VCaP (cell line): ENCODE results near the gene PTPN14.

Experiments used
- H3K27ac ChIP-seq: fragments of 450-650 bp; 2 replicates; pipeline ENCODE4 v1.5.1; 2017
- CTCF ChIP-seq: fragments of 450-650 bp; conservative IDR thresholded peaks from 2 replicates; pipeline ENCODE4 v1.5.1; 2017; ENCODE audit warnings: mild to moderate bottlenecking, moderate library complexity

PTPN14 gene

GRCh38 chr1:214426426-214426812 is 125.0 kb downstream of the PTPN14 start:
- H3K27ac ChIP-seq: no peak overlapping the region
- no peak for TF ChIP-seq CTCF

DNA sequence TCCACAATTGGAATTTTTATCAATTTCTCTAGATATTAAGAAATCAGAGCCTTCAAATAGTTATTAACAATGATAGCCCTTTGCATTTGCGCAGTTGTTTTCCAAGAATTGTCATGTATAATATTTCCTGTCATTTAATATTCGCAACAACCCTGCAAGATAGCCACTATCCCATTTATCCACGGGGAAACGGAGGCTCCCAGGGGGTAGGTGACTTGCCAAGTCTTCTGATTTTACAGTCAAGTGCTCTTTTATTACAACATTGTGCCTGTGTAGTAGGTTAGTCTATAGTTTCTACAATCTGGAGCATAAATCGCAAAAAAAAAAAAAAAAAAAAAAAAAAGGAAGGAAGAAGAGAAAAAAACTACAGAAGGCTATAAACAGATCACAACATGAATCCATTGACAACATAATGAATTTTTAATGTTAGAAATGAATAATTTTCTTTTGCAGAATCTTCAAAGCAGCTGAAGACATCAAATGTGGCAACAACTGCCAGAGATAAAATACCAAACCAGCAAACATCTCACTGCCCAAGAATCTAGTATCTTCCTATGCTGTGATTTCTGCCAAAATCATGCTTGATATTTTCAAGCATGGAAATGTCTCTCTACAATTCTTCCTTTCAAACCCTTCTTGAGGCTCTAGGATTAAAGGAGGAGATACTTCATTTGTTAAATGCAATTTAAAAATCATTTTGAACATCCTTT is 125.5 kb downstream of the PTPN14 start:
- TF ChIP-seq CTCF: no peak
- H3K27ac ChIP-seq: no peak overlapping the region

DNA sequence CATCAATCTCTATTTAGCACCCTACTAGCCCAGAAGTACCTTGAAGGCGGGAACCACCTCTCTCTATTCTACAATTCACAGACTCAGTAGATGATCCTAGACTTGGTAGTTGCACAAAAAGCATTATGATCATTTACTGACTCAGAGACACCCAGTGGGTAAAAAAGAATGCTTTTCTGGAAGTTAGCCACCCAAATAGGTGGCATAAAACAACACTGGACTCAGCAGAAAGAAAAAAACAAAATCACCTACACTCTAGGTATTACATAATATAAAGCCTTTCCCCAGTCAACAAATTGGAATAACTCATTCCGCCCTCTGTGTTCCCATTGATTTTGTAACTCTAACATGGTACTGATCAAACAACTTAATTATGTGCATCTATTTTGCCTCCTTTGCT is 126.3 kb downstream of the PTPN14 start:
- no peak for TF ChIP-seq CTCF
- H3K27ac ChIP-seq: no peak overlapping the region

DNA sequence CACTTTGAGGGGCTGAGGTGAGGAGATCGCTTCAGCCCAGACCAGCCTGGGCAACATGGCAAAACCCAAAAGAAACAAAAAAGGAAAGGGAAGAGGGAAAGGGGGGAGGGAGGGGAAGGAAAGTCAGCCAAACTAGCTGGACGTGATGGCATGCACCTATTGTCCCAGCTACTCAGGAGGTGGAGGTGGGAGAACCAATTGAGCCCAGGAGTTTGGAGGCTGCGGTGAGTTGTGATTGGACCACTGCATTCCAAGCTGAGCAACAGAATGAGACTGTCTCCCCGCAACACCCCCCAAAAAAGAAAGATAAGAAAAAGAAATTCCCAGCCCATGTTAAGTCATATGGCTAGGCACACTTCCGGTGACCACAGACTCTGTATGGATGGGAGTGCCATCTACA is 128.4 kb downstream of the PTPN14 start:
- H3K27ac ChIP-seq: no peak overlapping the region
- TF ChIP-seq CTCF: no peak

GRCh38 chr1:214422137-214422671 is 129.2 kb downstream of the PTPN14 start:
- H3K27ac ChIP-seq: no peak overlapping the region
- TF ChIP-seq CTCF: no peak

GRCh38 chr1:214420833-214421232 is 130.6 kb downstream of the PTPN14 start:
- no peak overlapping the region for H3K27ac ChIP-seq
- TF ChIP-seq CTCF: no peak

DNA sequence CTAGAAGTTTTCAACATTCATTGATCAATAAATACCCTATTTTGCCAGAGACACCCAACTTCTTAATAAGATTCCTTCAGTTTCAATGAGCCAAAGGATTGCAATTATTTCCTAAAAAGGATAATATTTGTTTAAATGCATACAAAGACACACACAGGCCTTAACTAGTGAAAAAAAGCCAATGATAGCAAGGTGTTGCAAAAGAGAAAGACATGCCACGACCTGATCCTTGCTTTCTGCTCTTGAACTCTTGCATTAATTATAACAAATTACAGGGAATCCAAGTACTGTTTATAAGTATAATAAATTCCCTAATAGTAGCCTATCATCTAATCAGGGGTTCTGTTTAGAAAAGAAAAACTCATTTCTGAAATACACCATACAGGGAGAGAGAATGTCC is 131.1 kb downstream of the PTPN14 start:
- no peak overlapping the region for H3K27ac ChIP-seq
- no peak for TF ChIP-seq CTCF
